Retina (tissue), 1 donor: ENCODE results near the gene PPFIA2.

ENCODE experiments used
- DNase-seq: peaks from one replicate; pipeline ENCODE4 v3.0.0-alpha.2; 2016

Gene PPFIA2

GRCh38 chr12:81439344-81439743, 319.8 kb downstream of the PPFIA2 start:
- DNase-seq = no peak

- DNase-seq = no peak
Measured at GRCh38 chr12:81417056-81417455, 342.1 kb downstream of the PPFIA2 start.

DNA sequence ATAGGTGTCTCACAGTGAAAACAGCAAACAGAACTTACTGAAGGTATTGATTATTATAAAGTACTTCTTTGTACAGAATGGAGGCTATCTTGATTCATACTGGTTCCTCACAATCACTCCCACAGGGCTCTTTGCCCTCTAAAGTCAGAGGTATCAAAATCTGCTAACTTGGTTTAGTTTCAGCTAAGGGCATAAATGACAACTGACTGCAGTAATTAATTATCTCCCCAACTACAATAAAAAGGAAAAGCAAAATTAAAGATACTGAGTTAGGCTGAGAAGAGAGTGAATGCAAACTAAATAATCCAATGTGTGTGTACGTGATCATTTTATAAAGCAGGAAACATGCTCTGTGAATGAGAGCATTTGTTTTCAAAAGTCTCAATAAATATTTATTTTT, 342.6 kb downstream of the PPFIA2 start:
- no peak for DNase-seq

GRCh38 chr12:81414441-81414840, 344.7 kb downstream of the PPFIA2 start:
- no peak for DNase-seq

DNA sequence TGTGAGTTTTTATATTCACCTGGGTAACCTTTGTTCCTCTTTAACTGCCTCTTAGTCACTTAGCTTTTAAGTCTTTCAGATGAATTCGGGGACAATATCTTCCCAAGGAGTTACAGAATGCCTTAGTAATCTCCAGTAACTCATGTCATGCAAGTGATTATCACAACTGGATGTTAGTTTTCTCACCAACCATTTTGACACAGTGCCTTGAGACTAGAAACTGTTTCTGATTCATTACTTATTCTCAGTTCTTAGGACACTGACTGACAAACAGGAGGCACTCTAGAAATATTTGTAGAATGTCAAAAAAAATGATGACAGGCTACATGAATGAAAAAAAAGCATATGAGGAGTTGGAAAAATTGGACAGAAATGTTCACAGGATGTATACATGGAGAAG, 346.2 kb downstream of the PPFIA2 start:
- DNase-seq = no peak

- no peak for DNase-seq
Measured at GRCh38 chr12:81403348-81403747, 355.8 kb downstream of the PPFIA2 start.

GRCh38 chr12:81401241-81401640, 357.9 kb downstream of the PPFIA2 start:
- no peak for DNase-seq

GRCh38 chr12:81400024-81400423, 359.1 kb downstream of the PPFIA2 start:
- no peak for DNase-seq

DNA sequence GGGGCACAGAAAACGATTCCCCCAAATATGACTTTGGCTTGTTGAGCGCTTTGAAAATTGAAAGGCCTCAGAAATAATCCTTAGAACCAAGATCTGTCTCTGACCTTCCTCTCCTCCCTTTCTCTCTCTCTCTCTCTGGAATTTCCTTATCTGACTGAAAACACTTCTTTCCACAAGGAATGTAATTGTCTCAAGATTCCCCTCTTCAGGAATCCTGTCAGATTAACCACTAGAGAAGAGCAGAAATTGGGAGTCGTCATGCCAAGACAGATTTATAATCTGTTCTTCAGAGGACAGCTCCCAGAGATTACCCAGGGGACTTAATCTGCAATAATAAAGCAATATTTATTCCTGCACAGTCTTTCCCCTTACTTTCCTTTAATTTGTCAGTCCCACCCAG, 363.7 kb downstream of the PPFIA2 start:
- no peak for DNase-seq

DNA sequence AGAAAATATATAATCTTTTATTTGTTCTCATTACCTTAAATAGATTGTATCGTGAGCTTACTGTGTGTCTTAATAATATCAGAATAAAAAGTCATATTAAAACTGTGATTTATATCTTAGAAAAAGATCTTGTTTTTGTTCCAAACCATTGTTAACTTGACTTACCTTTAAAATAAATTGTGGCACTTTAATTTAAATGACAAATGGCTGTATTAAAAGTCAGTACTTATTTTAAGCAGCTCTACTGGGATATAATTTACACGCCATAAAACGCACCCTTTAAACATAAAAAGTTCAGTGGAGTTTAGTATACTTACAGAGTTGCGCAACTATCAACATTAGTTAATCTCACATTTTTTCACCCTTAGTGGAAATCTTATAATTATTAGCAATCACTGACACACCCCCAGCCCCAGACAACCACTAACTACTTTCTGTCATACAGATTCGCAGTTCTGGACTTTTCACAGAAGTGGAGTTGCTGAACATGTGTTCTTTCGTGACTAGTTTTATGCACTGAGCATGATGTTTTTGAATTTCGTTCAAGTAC, 369.5 kb downstream of the PPFIA2 start:
- DNase-seq = no peak

DNA sequence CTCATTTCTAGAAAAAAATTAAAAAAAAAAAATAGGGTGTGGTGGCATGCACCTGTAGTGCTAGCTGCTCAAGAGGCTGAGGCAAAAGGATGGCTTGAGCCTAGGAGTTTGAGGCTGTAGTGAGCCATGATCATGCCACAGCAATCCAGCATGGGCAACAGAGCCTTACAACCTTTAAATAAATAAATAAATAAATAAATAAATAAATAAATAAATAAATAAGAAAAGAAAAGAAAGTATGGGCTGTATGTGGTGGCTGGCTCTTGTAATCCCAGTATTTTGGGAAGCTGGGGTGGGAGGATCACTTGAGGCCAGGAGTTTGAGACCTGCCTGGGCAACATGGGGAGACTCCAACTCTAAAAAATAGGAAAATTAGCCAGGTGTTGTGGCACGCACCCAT, 373.0 kb downstream of the PPFIA2 start:
- DNase-seq = no peak

DNA sequence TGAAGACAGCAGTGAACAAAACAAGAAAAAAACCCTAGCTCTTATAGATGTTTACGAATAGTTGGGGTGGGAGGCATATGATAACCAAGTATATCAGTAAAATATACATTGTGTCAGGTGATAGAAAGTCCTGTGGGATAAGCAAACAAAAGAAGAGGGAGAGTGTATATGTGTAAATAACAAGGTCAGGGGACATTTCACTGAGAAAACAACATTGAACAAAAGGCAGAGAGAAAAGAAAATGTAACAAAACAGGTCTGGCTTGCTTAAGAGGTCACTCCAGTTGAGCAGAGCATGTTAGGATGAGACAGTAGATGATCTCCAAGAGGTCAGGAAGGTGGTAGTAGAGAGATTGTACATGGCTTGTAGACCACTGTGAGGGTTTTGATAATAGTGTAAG, 377.2 kb downstream of the PPFIA2 start:
- no peak for DNase-seq

DNA sequence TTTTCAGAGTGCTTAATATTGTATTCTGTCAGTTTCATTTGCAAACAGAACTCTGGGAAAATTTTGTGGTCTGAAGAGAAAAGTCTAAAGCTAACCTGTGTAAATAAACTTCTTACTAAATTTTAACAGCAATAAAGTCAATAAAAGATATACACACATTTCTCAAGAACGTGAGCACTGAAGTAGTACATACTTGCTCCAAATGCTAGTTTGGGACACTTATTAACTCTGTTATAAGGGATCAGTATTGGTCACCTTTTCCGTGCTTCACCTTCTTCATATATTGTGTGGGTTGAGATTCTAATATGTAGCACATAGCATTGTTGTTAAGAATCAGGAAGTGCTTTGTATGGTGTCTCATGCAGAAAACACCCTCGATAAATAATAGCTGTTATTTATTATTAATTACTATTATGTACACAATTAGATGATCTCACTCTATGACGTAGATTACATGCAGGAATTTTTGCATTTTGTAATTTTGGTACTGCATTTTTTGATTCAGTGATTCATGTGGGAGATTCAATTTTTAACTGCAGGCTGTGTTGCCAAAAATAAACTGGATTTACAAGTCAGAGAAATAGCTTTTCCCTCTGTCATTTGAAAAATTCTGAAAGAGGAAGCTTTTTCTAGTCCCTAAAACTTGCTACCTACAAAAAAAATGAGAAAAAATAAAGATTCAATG, 380.4 kb downstream of the PPFIA2 start:
- DNase-seq = no peak

GRCh38 chr12:81377771-81378170, 381.4 kb downstream of the PPFIA2 start:
- DNase-seq = no peak

- DNase-seq = no peak
Measured at GRCh38 chr12:81375969-81376368, 383.2 kb downstream of the PPFIA2 start.

DNA sequence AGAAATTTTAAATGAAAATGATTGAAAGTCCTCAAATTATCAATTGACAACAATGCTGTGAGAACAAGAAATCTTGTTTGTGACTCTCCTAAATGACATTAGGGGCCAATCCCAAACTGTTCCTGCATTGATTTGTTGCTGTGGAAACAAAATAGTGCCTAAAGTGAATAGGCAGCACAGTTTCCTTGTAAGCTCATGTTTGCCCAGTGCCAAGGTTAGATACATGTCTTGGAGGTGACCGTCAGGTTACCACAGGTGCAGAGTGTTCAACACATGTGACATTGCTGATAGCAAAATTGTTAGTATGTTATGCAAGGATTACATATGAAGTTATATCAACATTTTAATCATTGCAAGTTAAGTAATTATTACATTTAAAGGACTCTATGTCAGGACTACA, 388.7 kb downstream of the PPFIA2 start:
- DNase-seq = no peak

DNA sequence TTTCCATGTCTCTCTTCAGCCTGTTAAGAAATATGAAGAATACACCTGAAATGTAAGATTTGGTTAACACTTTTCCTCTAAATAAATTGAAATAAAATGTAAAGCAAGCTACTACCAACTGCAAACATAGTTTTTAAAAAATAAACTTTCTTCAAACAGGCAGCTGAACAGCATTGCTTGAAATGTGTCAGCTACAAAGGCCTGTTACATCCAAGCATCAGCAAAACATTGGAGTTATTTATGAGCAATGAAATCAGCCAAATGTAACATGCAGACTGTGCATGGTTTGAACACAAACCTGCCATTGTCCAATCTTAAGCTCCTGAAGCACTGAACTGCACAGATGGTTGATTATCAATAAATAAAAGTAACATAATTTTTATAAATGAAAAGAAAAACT, 390.0 kb downstream of the PPFIA2 start:
- no peak for DNase-seq

- no peak for DNase-seq
Measured at GRCh38 chr12:81365284-81365683, 393.9 kb downstream of the PPFIA2 start.

- DNase-seq = no peak
Measured at GRCh38 chr12:81360916-81361315, 398.2 kb downstream of the PPFIA2 start.

GRCh38 chr12:81359736-81360135, 399.4 kb downstream of the PPFIA2 start:
- no peak for DNase-seq

DNA sequence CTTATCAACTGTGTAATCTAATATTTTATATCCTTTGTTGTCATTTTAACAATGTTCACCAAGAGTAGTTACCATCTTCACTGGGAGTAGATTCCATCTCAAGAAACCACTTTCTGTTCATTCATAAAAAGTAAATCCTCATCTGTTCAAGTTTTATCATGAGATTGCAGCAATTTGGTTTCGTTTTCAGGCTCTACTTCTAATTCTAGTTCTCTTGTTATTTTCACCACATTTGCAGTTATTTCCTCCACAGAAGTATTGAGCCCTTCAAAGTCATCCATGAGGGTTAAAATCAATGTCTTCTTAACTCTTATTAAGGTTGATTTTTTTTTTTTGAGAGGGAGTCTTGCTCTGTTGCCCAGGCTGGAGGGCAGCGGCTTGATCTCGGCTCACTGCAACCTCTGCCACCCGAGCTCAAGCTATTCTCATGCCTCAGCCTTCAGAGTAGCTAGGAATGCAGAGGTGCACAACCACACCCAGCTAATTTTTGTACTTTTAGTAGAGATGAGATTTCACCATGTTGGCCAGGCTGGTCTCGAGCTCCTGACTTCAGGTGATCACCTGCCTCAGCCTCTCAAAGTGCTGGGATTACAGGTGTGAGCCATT, 404.7 kb downstream of the PPFIA2 start:
- DNase-seq = no peak

GRCh38 chr12:81350309-81350708, 408.8 kb downstream of the PPFIA2 start:
- no peak for DNase-seq

DNA sequence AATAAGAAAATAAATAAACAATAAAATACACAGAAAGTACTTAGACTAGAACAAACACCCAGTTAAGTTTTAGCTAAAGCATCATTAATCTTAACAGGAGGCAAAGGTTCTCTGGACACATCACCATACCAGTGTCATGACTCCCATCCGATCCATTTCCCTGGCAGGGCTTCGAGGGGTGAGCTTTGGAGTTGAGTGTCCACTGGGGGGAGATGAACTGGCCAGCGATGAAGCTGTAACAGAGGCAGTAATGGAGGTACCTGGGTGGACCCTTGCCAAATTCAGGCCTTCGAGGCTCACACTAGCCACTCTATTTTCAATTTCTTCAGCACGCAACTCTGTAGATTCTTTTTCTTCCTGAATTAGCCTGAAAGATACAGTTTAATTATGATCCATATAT, 411.7 kb downstream of the PPFIA2 start:
- DNase-seq = no peak

GRCh38 chr12:81340910-81341309, 418.2 kb downstream of the PPFIA2 start:
- no peak for DNase-seq

GRCh38 chr12:81339071-81339470, 420.1 kb downstream of the PPFIA2 start:
- no peak for DNase-seq
